ENCODE results near the gene ILK. TPM values are rescaled to one million over a fixed set of nuclear protein-coding genes. Genes with fewer than 3 reads are reported as not detected.

The ILK gene
- total and polyA plus RNA-seq, 7 donors, result 68.3 to 173 (median 90.3) TPM

GRCh38 chr11:6599881-6600390 is 3.6 kb upstream of the ILK start:
- DNase-seq, result no peak
- no peak for TF ChIP-seq CTCF (IDR thresholded peaks at IDR 0.05)
- intact Hi-C loops (cut with DNase I), result loop anchor here in 1 of 2 donors (5.0 to 10.0 kb wide), 2 partner anchors 68 to 205 kb away; partner anchors contain the start of gene SMPD1
- no peak overlapping the region for H3K27ac ChIP-seq
- H3K36me3 ChIP-seq (ENCODE audit: insufficient read depth in 1 of 2, low read depth in 1 of 2), result peaks cover 8 to 68% of the 10 kb centered on the region in 2 donors
- H3K4me3 ChIP-seq, result no peak overlapping the region
- no peak for ATAC-seq
- peaks cover 18% of the 10 kb centered on the region for H3K4me1 ChIP-seq
- H3K27me3 ChIP-seq (ENCODE audit: insufficient read depth in 3 of 3, low read length in 2 of 3), result no peaks in the 10 kb centered on the region
- no peaks in the 10 kb centered on the region for H3K9me3 ChIP-seq
- 80 to 88% (median 82%) methylated on average over 2 of the region's 2 CpGs for WGBS, 3 donors

GRCh38 chr11:6601041-6601461 is 2.5 kb upstream of the ILK start:
- intact Hi-C loops (cut with DNase I), result loop anchor here in 1 of 2 donors (5.0 to 10.0 kb wide), 2 partner anchors 69 to 206 kb away; partner anchors contain the start of gene SMPD1
- Histone ChIP-seq H3K36me3 (ENCODE audit: insufficient read depth in 1 of 2, low read depth in 1 of 2) (peaks cover 8 to 57% of the 10 kb centered on the region in 2 donors), H3K27ac (no peak overlapping the region), H3K4me1 (peaks cover 29% of the 10 kb centered on the region), H3K27me3 (ENCODE audit: insufficient read depth in 3 of 3, low read length in 2 of 3) (no peaks in the 10 kb centered on the region), H3K4me3 (no peak overlapping the region), H3K9me3 (no peaks in the 10 kb centered on the region)
- no peak for TF ChIP-seq CTCF (IDR thresholded peaks at IDR 0.05)
- WGBS, 3 donors, result 95 to 96% (median 95%) methylated on average over 13 of the region's 13 CpGs
- DNase-seq (no peak), ATAC-seq (no peak)

GRCh38 chr11:6602096-6602940 is 1.3 kb upstream of the ILK start:
- WGBS, 3 donors, result 52 to 59% (median 58%) methylated on average over 7 of the region's 7 CpGs
- no peak for TF ChIP-seq CTCF (IDR thresholded peaks at IDR 0.05)
- Histone ChIP-seq H3K36me3 (ENCODE audit: insufficient read depth in 1 of 2, low read depth in 1 of 2) (peaks cover 8 to 47% of the 10 kb centered on the region in 2 donors), H3K9me3 (no peaks in the 10 kb centered on the region), H3K4me3 (peak overlapping the region; percentile 75), H3K27me3 (ENCODE audit: insufficient read depth in 3 of 3, low read length in 2 of 3) (no peaks in the 10 kb centered on the region), H3K4me1 (peaks cover 42% of the 10 kb centered on the region), H3K27ac (peak overlapping the region; percentile 100)
- DNase-seq, result no peak
- ATAC-seq, result no peak
- intact Hi-C loops (cut with DNase I), result loop anchor here in 1 of 2 donors (5.0 to 10.0 kb wide), 2 partner anchors 70 to 208 kb away; partner anchors contain the start of gene SMPD1

GRCh38 chr11:6604081-6604626 is 580 bp downstream of the ILK start:
- no peaks in the 10 kb centered on the region for H3K27me3 ChIP-seq (ENCODE audit: insufficient read depth in 3 of 3, low read length in 2 of 3)
- intact Hi-C loops (cut with DNase I), result loop anchor here in 1 of 2 donors (5.0 to 10.0 kb wide), 2 partner anchors 72 to 209 kb away; partner anchors contain the start of gene SMPD1
- peaks cover 53% of the 10 kb centered on the region for H3K4me1 ChIP-seq
- peak; percentile 6 for TF ChIP-seq CTCF (IDR thresholded peaks at IDR 0.05)
- peak in 1 of 2 donors; percentile 65 for DNase-seq
- H3K27ac ChIP-seq, result peak overlapping the region; percentile 100
- peaks cover 7 to 47% of the 10 kb centered on the region in 2 donors for H3K36me3 ChIP-seq (ENCODE audit: insufficient read depth in 1 of 2, low read depth in 1 of 2)
- WGBS, 3 donors, result 0% methylated on average over 20 of the region's 20 CpGs
- peak overlapping the region; percentile 75 for H3K4me3 ChIP-seq
- H3K9me3 ChIP-seq, result no peaks in the 10 kb centered on the region
- peak; percentile 20 to 54 (median 44) for ATAC-seq
